ENCODE results near the gene CGN.

The CGN gene

GRCh38 chr1:151515265-151515664 is 4.1 kb downstream of the CGN start:
- H3K4me1 ChIP-seq (ENCODE audit: low read depth, poor library complexity, severe bottlenecking) = peaks cover 34% of the 10 kb centered on the region
- H4K20me1 ChIP-seq (ENCODE audit: insufficient read depth) = no peaks in the 10 kb centered on the region
- peaks cover 13% of the 10 kb centered on the region for H3K27me3 ChIP-seq (ENCODE audit: insufficient read depth, low read depth)
- H3K79me2 ChIP-seq (ENCODE audit: insufficient read depth, low read depth) = no peaks in the 10 kb centered on the region
- no peak overlapping the region for H2AFZ ChIP-seq (ENCODE audit: low read depth)
- H3K27ac ChIP-seq = no peak overlapping the region
- H3K4me3 ChIP-seq (IDR thresholded peaks at IDR 0.05; ENCODE audit: insufficient read depth, low read depth, low read length) = no peak overlapping the region
- H3K9ac ChIP-seq = no peak overlapping the region
- no peak for TF ChIP-seq CTCF (conservative IDR thresholded peaks at IDR 0.05; ENCODE audit: low read depth, low read length)
- no peaks in the 10 kb centered on the region for H3K36me3 ChIP-seq (ENCODE audit: insufficient read depth)
- H3K4me2 ChIP-seq = no peak overlapping the region

GRCh38 chr1:151516031-151516511 is 4.9 kb downstream of the CGN start:
- Histone ChIP-seq H3K27me3 (ENCODE audit: insufficient read depth, low read depth) (peaks cover 8% of the 10 kb centered on the region), H3K9ac (no peak overlapping the region), H2AFZ (ENCODE audit: low read depth) (no peak overlapping the region), H4K20me1 (ENCODE audit: insufficient read depth) (no peaks in the 10 kb centered on the region), H3K79me2 (ENCODE audit: insufficient read depth, low read depth) (no peaks in the 10 kb centered on the region), H3K4me2 (no peak overlapping the region), H3K4me1 (ENCODE audit: low read depth, poor library complexity, severe bottlenecking) (peaks cover 31% of the 10 kb centered on the region), H3K27ac (no peak overlapping the region), H3K4me3 (IDR thresholded peaks at IDR 0.05; ENCODE audit: insufficient read depth, low read depth, low read length) (no peak overlapping the region), H3K36me3 (ENCODE audit: insufficient read depth) (no peaks in the 10 kb centered on the region)
- TF ChIP-seq CTCF (conservative IDR thresholded peaks at IDR 0.05; ENCODE audit: low read depth, low read length) = no peak

- Histone ChIP-seq H3K4me1 (ENCODE audit: low read depth, poor library complexity, severe bottlenecking) (peaks cover 15% of the 10 kb centered on the region), H3K36me3 (ENCODE audit: insufficient read depth) (no peaks in the 10 kb centered on the region), H3K27ac (no peak overlapping the region), H3K4me3 (IDR thresholded peaks at IDR 0.05; ENCODE audit: insufficient read depth, low read depth, low read length) (no peak overlapping the region), H4K20me1 (ENCODE audit: insufficient read depth) (no peaks in the 10 kb centered on the region), H3K9ac (no peak overlapping the region), H3K79me2 (ENCODE audit: insufficient read depth, low read depth) (no peaks in the 10 kb centered on the region), H3K27me3 (ENCODE audit: insufficient read depth, low read depth) (no peaks in the 10 kb centered on the region), H2AFZ (ENCODE audit: low read depth) (no peak overlapping the region), H3K4me2 (no peak overlapping the region)
- no peak for TF ChIP-seq CTCF (conservative IDR thresholded peaks at IDR 0.05; ENCODE audit: low read depth, low read length)
These were observed 7.2 kb downstream of the CGN start for GRCh38 chr1:151518431-151518830.

- TF ChIP-seq CTCF (conservative IDR thresholded peaks at IDR 0.05; ENCODE audit: low read depth, low read length) = no peak
- Histone ChIP-seq H3K27me3 (ENCODE audit: insufficient read depth, low read depth) (no peaks in the 10 kb centered on the region), H4K20me1 (ENCODE audit: insufficient read depth) (no peaks in the 10 kb centered on the region), H2AFZ (ENCODE audit: low read depth) (no peak overlapping the region), H3K4me3 (IDR thresholded peaks at IDR 0.05; ENCODE audit: insufficient read depth, low read depth, low read length) (no peak overlapping the region), H3K9ac (no peak overlapping the region), H3K79me2 (ENCODE audit: insufficient read depth, low read depth) (no peaks in the 10 kb centered on the region), H3K4me2 (no peak overlapping the region), H3K36me3 (ENCODE audit: insufficient read depth) (no peaks in the 10 kb centered on the region), H3K27ac (no peak overlapping the region), H3K4me1 (ENCODE audit: low read depth, poor library complexity, severe bottlenecking) (peaks cover 10% of the 10 kb centered on the region)
These were observed 7.7 kb downstream of the CGN start for GRCh38 chr1:151518936-151519335.
